DOHH2 (cell line): ENCODE results near the gene DOK6.

Experiments used
- H3F3A ChIP-seq: fragments of 200-600 bp; sonication (generic), shearing (Covaris generic); 2 replicates; pipeline ENCODE4 v1.6.0; 2016; ENCODE audit warnings: antibody characterized with exemption, mild to moderate bottlenecking; ENCODE audit not compliant: control insufficient read depth, insufficient read depth
- H3K27ac ChIP-seq: fragments of 200-600 bp; sonication (generic); 2 replicates; pipeline ENCODE4 v1.5.1; 2014; ENCODE audit warnings: low read depth, mild to moderate bottlenecking, low read length, moderate library complexity
- H3K27me3 ChIP-seq: fragments of 200-600 bp; sonication (generic); 2 replicates; pipeline ENCODE4 v1.6.1; 2014; ENCODE audit warnings: mild to moderate bottlenecking, low read length, mixed read lengths; ENCODE audit not compliant: control insufficient read depth
- H3K36me3 ChIP-seq: fragments of 200-600 bp; sonication (generic); 2 replicates; pipeline ENCODE4 v1.6.1; 2014; ENCODE audit warnings: mild to moderate bottlenecking, low read length, moderate library complexity, mixed read lengths; ENCODE audit not compliant: control insufficient read depth
- H3K4me1 ChIP-seq: fragments of 200-600 bp; sonication (generic); 2 replicates; pipeline ENCODE4 v1.6.1; 2014; ENCODE audit warnings: mild to moderate bottlenecking, low read length, mixed read lengths; ENCODE audit not compliant: control insufficient read depth
- H3K4me2 ChIP-seq: fragments of 200-600 bp; sonication (generic); 2 replicates; pipeline ENCODE4 v1.6.0; 2014; ENCODE audit warnings: mild to moderate bottlenecking, low read length, moderate library complexity
- H3K4me3 ChIP-seq: fragments of 200-600 bp; sonication (generic); 2 replicates; pipeline ENCODE4 v1.5.1; 2014; ENCODE audit warnings: mild to moderate bottlenecking, low read length, mixed read lengths
- H3K79me2 ChIP-seq: fragments of 200-600 bp; sonication (generic); 2 replicates; pipeline ENCODE4 v1.6.1; 2014; ENCODE audit warnings: mild to moderate bottlenecking, low read length, mixed read lengths; ENCODE audit not compliant: control insufficient read depth
- H3K9me2 ChIP-seq: fragments of 200-600 bp; sonication (generic); replicated peaks from 2 replicates; pipeline ENCODE4 v1.6.1; 2014; ENCODE audit warnings: mild to moderate bottlenecking, low read length, mixed read lengths; ENCODE audit not compliant: control insufficient read depth
- H3K9me3 ChIP-seq: fragments of 200-600 bp; sonication (generic); 2 replicates; pipeline ENCODE4 v1.6.1; 2014; ENCODE audit warnings: antibody characterized with exemption, low read length, mixed read lengths; ENCODE audit not compliant: control insufficient read depth, insufficient read depth
- H4K20me1 ChIP-seq: fragments of 200-600 bp; sonication (generic); 2 replicates; pipeline ENCODE4 v1.6.0; 2014; ENCODE audit warnings: low read depth, mild to moderate bottlenecking, antibody characterized with exemption, low read length, moderate library complexity; ENCODE audit not compliant: control insufficient read depth, insufficient read depth
- CTCF ChIP-seq: fragments of 200-600 bp; sonication (generic); IDR thresholded peaks from one replicate; pipeline ENCODE4 v1.5.1; 2014; ENCODE audit warnings: antibody characterized with exemption, mild to moderate bottlenecking, low read depth, low read length; ENCODE audit not compliant: poor library complexity, severe bottlenecking
- EZH2phosphoT487 ChIP-seq: fragments of 200-600 bp; sonication (generic); IDR thresholded peaks from 2 replicates; pipeline ENCODE4 v1.6.1; 2017; ENCODE audit warnings: borderline replicate concordance, mild to moderate bottlenecking, antibody characterized with exemption, low read length, moderate library complexity, mixed read lengths

The DOK6 gene

GRCh38 chr18:69720422-69720821 lies 319.7 kb downstream of the DOK6 start:
- Histone ChIP-seq H3K79me2 (no peaks in the 10 kb centered on the region), H4K20me1 (no peaks in the 10 kb centered on the region), H3K9me2 (no peaks in the 10 kb centered on the region), H3K27me3 (no peaks in the 10 kb centered on the region), H3K4me2 (no peak overlapping the region), H3K9me3 (peaks cover 8% of the 10 kb centered on the region), H3K27ac (no peak overlapping the region), H3K36me3 (no peaks in the 10 kb centered on the region), H3K4me3 (no peak overlapping the region), H3K4me1 (no peaks in the 10 kb centered on the region), H3F3A (no peaks in the 10 kb centered on the region)
- TF ChIP-seq EZH2phosphoT487, result no peak
- TF ChIP-seq CTCF, result no peak

- H3K27ac ChIP-seq, result no peak overlapping the region
- no peak overlapping the region for H3K4me2 ChIP-seq
- no peaks in the 10 kb centered on the region for H4K20me1 ChIP-seq
- no peak overlapping the region for H3K4me3 ChIP-seq
- H3F3A ChIP-seq, result no peaks in the 10 kb centered on the region
- H3K79me2 ChIP-seq, result no peaks in the 10 kb centered on the region
- no peaks in the 10 kb centered on the region for H3K4me1 ChIP-seq
- H3K36me3 ChIP-seq, result no peaks in the 10 kb centered on the region
- TF ChIP-seq EZH2phosphoT487 (no peak), CTCF (no peak)
- peaks cover 8% of the 10 kb centered on the region for H3K9me3 ChIP-seq
- no peaks in the 10 kb centered on the region for H3K9me2 ChIP-seq
- H3K27me3 ChIP-seq, result no peaks in the 10 kb centered on the region
Observed at GRCh38 chr18:69723434-69723833, 322.7 kb downstream of the DOK6 start.

- TF ChIP-seq CTCF (no peak), EZH2phosphoT487 (no peak)
- H3K4me3 ChIP-seq, result no peak overlapping the region
- no peaks in the 10 kb centered on the region for H3K9me2 ChIP-seq
- no peaks in the 10 kb centered on the region for H3F3A ChIP-seq
- no peak overlapping the region for H3K27ac ChIP-seq
- no peaks in the 10 kb centered on the region for H3K4me1 ChIP-seq
- H3K9me3 ChIP-seq, result no peaks in the 10 kb centered on the region
- H3K4me2 ChIP-seq, result no peak overlapping the region
- no peaks in the 10 kb centered on the region for H4K20me1 ChIP-seq
- no peaks in the 10 kb centered on the region for H3K27me3 ChIP-seq
- H3K36me3 ChIP-seq, result no peaks in the 10 kb centered on the region
- H3K79me2 ChIP-seq, result no peaks in the 10 kb centered on the region
Observed at GRCh38 chr18:69725009-69725408, 324.3 kb downstream of the DOK6 start.
